HEK293 (cell line): ENCODE measurements around the gene CDK11B.
"Not testable (repeated sequence)": the region's sequence is repeated elsewhere in the genome, so short reads cannot be mapped to it uniquely, and the experiment has no call there.

Experiments used
- CTCF ChIA-PET: fragments of 350-600 bp; formaldehyde crosslinking; extraction: SDS; loops from one replicate; lab custom pipeline; 2021; ENCODE audit warnings: antibody characterized with exemption; lab: Yijun Ruan, JAX
- POLR2A ChIA-PET: fragments of 300-600 bp; formaldehyde crosslinking; extraction: SDS; loops from one replicate; lab custom pipeline; 2020; ENCODE audit warnings: antibody characterized with exemption, inconsistent platforms; lab: Yijun Ruan, JAX
- H3K27ac ChIP-seq: fragments of 200-500 bp; sonication (Bioruptor generic); 2 replicates; pipeline ENCODE4 v1.5.1; 2014; ENCODE audit warnings: low read depth, low read length, control low read depth, inconsistent platforms; ENCODE audit errors: extremely low read depth
- H3K36me3 ChIP-seq, 2 experiments: fragments of 200-500 bp in 1 of 2; sonication (Bioruptor generic) in 1 of 2; 1 replicate in 1 of 2; 2 replicates in 1 of 2; pipeline ENCODE4 v1.5.1; 2014 to 2017; ENCODE audit warnings: inconsistent platforms in 2 of 2, low read length in 2 of 2; ENCODE audit not compliant: control insufficient read depth in 2 of 2, insufficient read depth in 1 of 2
- H3K4me1 ChIP-seq: fragments of 200-500 bp; sonication (Bioruptor generic); 2 replicates; pipeline ENCODE4 v1.5.1; 2014; ENCODE audit warnings: mild to moderate bottlenecking, low read length, inconsistent platforms; ENCODE audit not compliant: control insufficient read depth, insufficient read depth
- H3K4me3 ChIP-seq: 2 replicates; pipeline ENCODE4 v1.5.1; 2011; ENCODE audit warnings: low read depth, mild to moderate bottlenecking, control low read depth, low read length, moderate library complexity
- H3K9me3 ChIP-seq: fragments of 200-500 bp; sonication (Bioruptor generic); 2 replicates; pipeline ENCODE4 v1.5.1; 2014; ENCODE audit warnings: low read depth, low read length, inconsistent platforms; ENCODE audit not compliant: control insufficient read depth, insufficient read depth
- GLIS1 ChIP-seq: fragments of 450-650 bp; formaldehyde crosslinking; IDR thresholded peaks from 2 replicates; pipeline ENCODE4 v1.5.1; 2016; ENCODE audit warnings: missing biosample characterization, missing genetic modification characterization
- GLIS2 ChIP-seq: fragments of 450-650 bp; formaldehyde crosslinking; IDR thresholded peaks from 2 replicates; pipeline ENCODE4 v1.5.1; 2016; ENCODE audit warnings: missing biosample characterization, missing genetic modification characterization
- HIC1 ChIP-seq: fragments of 450-650 bp; formaldehyde crosslinking; IDR thresholded peaks from 2 replicates; pipeline ENCODE4 v1.5.1; 2016; ENCODE audit warnings: missing biosample characterization, missing genetic modification characterization
- WT1 ChIP-seq: fragments of 450-650 bp; formaldehyde crosslinking; IDR thresholded peaks from 2 replicates; pipeline ENCODE4 v1.5.1; 2016; ENCODE audit warnings: missing biosample characterization, missing genetic modification characterization
- ZBTB48 ChIP-seq: fragments of 450-650 bp; formaldehyde crosslinking; IDR thresholded peaks from 2 replicates; pipeline ENCODE4 v1.5.1; 2016; ENCODE audit warnings: missing biosample characterization, missing genetic modification characterization
- ZNF398 ChIP-seq: fragments of 450-650 bp; formaldehyde crosslinking; IDR thresholded peaks from 2 replicates; pipeline ENCODE4 v1.5.1; 2017; ENCODE audit warnings: missing biosample characterization, missing genetic modification characterization

The CDK11B gene

DNA sequence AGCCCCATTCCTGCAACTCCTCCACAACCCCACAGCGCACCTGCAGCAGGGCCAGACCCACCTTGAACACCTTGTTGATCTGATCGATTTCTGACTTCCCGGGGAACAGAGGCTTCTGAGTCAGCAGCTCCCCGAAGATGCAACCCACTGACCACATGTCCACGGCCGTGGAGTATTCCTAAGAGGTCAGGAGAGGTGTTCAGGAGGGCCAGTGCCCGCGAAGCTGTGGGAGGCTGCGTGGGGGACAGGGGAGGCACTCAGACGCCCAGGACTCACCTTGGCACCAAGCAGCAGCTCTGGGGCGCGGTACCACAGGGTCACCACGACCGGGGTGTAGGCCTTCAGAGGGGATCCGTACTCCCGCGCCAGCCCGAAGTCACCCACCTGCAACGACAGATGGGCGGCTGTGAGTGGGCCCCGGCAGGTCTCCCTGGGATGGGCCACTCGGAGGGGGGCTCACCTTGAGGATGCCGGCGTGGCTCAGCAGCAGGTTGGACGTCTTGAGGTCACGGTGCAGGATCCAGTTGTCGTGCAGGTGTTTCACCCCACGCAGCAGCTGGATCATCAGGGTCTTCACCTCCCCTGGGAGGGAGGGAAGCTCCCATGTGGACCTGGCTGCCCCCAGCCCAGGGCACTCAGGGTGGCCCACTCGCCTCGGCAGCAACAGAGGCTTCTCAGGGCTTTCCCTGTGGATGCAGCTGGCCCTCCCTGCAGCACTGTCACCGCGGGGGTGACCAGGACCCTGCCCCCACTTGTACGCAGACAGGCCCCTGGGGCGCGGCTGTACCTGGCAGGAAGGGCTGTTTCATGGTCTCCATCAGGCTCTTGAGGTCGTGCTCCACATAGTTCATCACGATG is 22.0 kb downstream of the CDK11B start:
- CTCF ChIA-PET, H3K4me1 ChIP-seq, H3K4me3 ChIP-seq, H3K27ac ChIP-seq, POLR2A ChIA-PET, H3K9me3 ChIP-seq: not testable (repeated sequence)
- TF ChIP-seq GLIS2 (tag by site-specific recombination), result 0 out of 2 replicates have a peak, but pooled peaks have one; percentile 20
- H3K36me3 ChIP-seq, result peaks cover 0 to 19% of the 10 kb centered on the region in 2 experiments; a peak in 1 of 3 replicates

GRCh38 chr1:1634613-1635012 is 24.2 kb downstream of the CDK11B start:
- H3K9me3 ChIP-seq, POLR2A ChIA-PET, H3K4me3 ChIP-seq, CTCF ChIA-PET, H3K27ac ChIP-seq, H3K4me1 ChIP-seq: not testable (repeated sequence)
- peaks cover 0 to 19% of the 10 kb centered on the region in 2 experiments; a peak in 1 of 3 replicates for H3K36me3 ChIP-seq

DNA sequence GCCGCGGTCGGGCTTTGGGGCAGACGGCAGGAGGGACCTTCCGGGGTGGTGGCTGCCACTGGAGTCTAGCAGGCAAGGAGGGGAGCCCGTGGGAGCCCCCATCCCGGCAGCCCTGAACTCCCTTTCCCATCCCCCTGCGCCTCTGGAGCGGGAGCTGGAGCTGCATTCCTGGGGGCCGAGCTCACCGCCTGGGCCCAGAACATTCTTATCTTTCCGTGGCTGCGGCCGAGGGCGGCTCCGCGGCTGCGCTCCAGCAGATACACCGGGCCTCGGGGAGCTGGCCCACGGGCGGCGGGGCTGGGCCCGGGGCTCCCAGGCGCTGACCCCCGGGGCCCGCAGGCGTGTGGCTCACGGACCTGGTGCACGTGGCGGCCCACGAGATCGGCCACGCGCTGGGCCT is 25.4 kb downstream of the CDK11B start:
- CTCF ChIA-PET, H3K4me1 ChIP-seq, H3K27ac ChIP-seq, POLR2A ChIA-PET, H3K4me3 ChIP-seq, H3K9me3 ChIP-seq: not testable (repeated sequence)
- peaks cover 0 to 19% of the 10 kb centered on the region in 2 experiments; a peak in 1 of 3 replicates for H3K36me3 ChIP-seq

GRCh38 chr1:1631782-1632420 is 26.9 kb downstream of the CDK11B start, which contains the start of gene MMP23B:
MMP23B (plus strand) TSS chr1:1632173; CDS start chr1:1632219, 46 bp downstream.
- TF ChIP-seq ZBTB48 (no peak), GLIS1 (tag by site-specific recombination) (0 out of 2 replicates have a peak, but pooled peaks have one; percentile 14), ZNF398 (0 out of 2 replicates have a peak, but pooled peaks have one; percentile 38), WT1 (tag by site-specific recombination) (peak; percentile 70), HIC1 (peak; percentile 52)
- Histone ChIP-seq H3K27ac (no peak within 1 kb of the TSS), H3K9me3 (no peaks in the 10 kb centered on the region), H3K36me3 (peaks cover 0 to 24% of the 10 kb centered on the region in 2 experiments; a peak in 1 of 3 replicates), H3K4me3 (no peak within 1 kb of the TSS), H3K4me1 (no peaks in the 10 kb centered on the region)
- ChIA-PET CTCF (no interaction called here), POLR2A (interaction anchor here (0.7 to 0.9 kb wide), 2 partner anchors 9 to 62 kb away, joined by 4 to 8 read pairs; no protein-coding TSS in a partner anchor)
